SJCRH30 (cell line): ENCODE results near the gene PTPRM. TPM values are rescaled to one million over a fixed set of nuclear protein-coding genes. Genes with fewer than 3 reads are reported as not detected.
A peak's percentile ranks its signal among the peaks of the same experiment; 100 is the strongest.

Experiments used
- DNase-seq, 2 experiments: peaks; one replicate each; pipeline ENCODE4 v3.0.0-alpha.2; 2015 to 2020
- H3K27ac ChIP-seq: fragments of 250-450 bp; sonication (Bioruptor Pico); 2 replicates; pipeline ENCODE4 v1.5.1; 2020; ENCODE audit warnings: mild to moderate bottlenecking, moderate library complexity
- H3K27me3 ChIP-seq: fragments of 250-450 bp; sonication (Bioruptor Pico); 2 replicates; pipeline ENCODE4 v1.5.1; 2020; ENCODE audit warnings: mild to moderate bottlenecking, moderate library complexity
- H3K36me3 ChIP-seq: fragments of 250-450 bp; sonication (Bioruptor Pico); 2 replicates; pipeline ENCODE4 v1.5.1; 2020; ENCODE audit warnings: mild to moderate bottlenecking, moderate library complexity
- H3K4me1 ChIP-seq: fragments of 250-450 bp; sonication (Bioruptor Pico); 2 replicates; pipeline ENCODE4 v1.5.1; 2020; ENCODE audit warnings: mild to moderate bottlenecking, moderate library complexity
- H3K4me3 ChIP-seq: fragments of 250-450 bp; sonication (Bioruptor Pico); 2 replicates; pipeline ENCODE4 v1.5.1; 2020; ENCODE audit warnings: mild to moderate bottlenecking, moderate library complexity
- H3K9me3 ChIP-seq: fragments of 250-450 bp; sonication (Bioruptor Pico); replicated peaks from 2 replicates; pipeline ENCODE4 v1.5.1; 2020; ENCODE audit warnings: mild to moderate bottlenecking, moderate library complexity
- total RNA-seq: library from RNA; depleted of rRNA; stranded (reverse); fragments of >200 nt; shearing (Covaris generic); gene quantifications from 2 replicates; pipeline ENCODE4 v1.2.3, GENCODE V29; 2014

The PTPRM gene
- total RNA-seq, 1 experiment from 2014 or later, result 10.1 TPM

- no peak for DNase-seq
- Histone ChIP-seq H3K4me3 (no peak overlapping the region), H3K27ac (no peak overlapping the region), H3K9me3 (no peaks in the 10 kb centered on the region), H3K36me3 (no peaks in the 10 kb centered on the region), H3K27me3 (no peaks in the 10 kb centered on the region), H3K4me1 (no peaks in the 10 kb centered on the region)
These were observed 303.7 kb downstream of the PTPRM start for GRCh38 chr18:7870855-7871254.

- no peaks in the 10 kb centered on the region for H3K4me1 ChIP-seq
- H3K9me3 ChIP-seq, result no peaks in the 10 kb centered on the region
- no peaks in the 10 kb centered on the region for H3K36me3 ChIP-seq
- no peak for DNase-seq
- no peak overlapping the region for H3K4me3 ChIP-seq
- H3K27ac ChIP-seq, result no peak overlapping the region
- no peaks in the 10 kb centered on the region for H3K27me3 ChIP-seq
These were observed 304.7 kb downstream of the PTPRM start for GRCh38 chr18:7871560-7872456.

- H3K36me3 ChIP-seq, result no peaks in the 10 kb centered on the region
- peak in 1 of 2 experiments; percentile 4 for DNase-seq
- H3K9me3 ChIP-seq, result no peaks in the 10 kb centered on the region
- no peaks in the 10 kb centered on the region for H3K27me3 ChIP-seq
- no peaks in the 10 kb centered on the region for H3K4me1 ChIP-seq
- no peak overlapping the region for H3K27ac ChIP-seq
- H3K4me3 ChIP-seq, result no peak overlapping the region
These were observed 305.5 kb downstream of the PTPRM start for GRCh38 chr18:7872569-7872968.

DNA sequence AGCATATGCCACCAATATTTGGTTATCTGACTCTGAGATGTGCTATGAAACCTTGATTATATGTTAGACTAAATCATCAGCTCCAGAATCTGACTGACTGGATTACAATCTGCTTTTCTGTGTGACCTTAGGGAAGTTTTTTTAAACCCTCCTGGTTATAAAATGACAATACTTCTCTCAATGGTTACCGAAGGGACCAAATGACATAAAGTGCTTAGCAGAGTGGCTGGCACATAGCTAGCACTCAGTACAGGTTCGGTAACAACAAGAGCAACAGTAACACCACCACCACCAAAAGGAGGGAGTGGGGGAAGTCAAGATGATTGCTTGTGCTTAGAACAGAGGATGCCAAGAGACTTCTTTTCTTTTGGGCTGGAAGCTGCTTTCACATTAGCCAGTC, 306.2 kb downstream of the PTPRM start:
- no peak for DNase-seq
- H3K9me3 ChIP-seq, result no peaks in the 10 kb centered on the region
- H3K27ac ChIP-seq, result no peak overlapping the region
- H3K27me3 ChIP-seq, result no peaks in the 10 kb centered on the region
- H3K4me3 ChIP-seq, result no peak overlapping the region
- H3K4me1 ChIP-seq, result no peaks in the 10 kb centered on the region
- no peaks in the 10 kb centered on the region for H3K36me3 ChIP-seq

- Histone ChIP-seq H3K27me3 (no peaks in the 10 kb centered on the region), H3K4me1 (no peaks in the 10 kb centered on the region), H3K4me3 (no peak overlapping the region), H3K36me3 (no peaks in the 10 kb centered on the region), H3K9me3 (no peaks in the 10 kb centered on the region), H3K27ac (no peak overlapping the region)
- DNase-seq, result peak in 1 of 2 experiments; percentile 3
These were observed 309.4 kb downstream of the PTPRM start for GRCh38 chr18:7876354-7877104.

- no peak overlapping the region for H3K4me3 ChIP-seq
- no peak for DNase-seq
- H3K36me3 ChIP-seq, result no peaks in the 10 kb centered on the region
- no peak overlapping the region for H3K27ac ChIP-seq
- no peaks in the 10 kb centered on the region for H3K27me3 ChIP-seq
- no peaks in the 10 kb centered on the region for H3K4me1 ChIP-seq
- no peaks in the 10 kb centered on the region for H3K9me3 ChIP-seq
These were observed 310.5 kb downstream of the PTPRM start for GRCh38 chr18:7877609-7878008.

DNA sequence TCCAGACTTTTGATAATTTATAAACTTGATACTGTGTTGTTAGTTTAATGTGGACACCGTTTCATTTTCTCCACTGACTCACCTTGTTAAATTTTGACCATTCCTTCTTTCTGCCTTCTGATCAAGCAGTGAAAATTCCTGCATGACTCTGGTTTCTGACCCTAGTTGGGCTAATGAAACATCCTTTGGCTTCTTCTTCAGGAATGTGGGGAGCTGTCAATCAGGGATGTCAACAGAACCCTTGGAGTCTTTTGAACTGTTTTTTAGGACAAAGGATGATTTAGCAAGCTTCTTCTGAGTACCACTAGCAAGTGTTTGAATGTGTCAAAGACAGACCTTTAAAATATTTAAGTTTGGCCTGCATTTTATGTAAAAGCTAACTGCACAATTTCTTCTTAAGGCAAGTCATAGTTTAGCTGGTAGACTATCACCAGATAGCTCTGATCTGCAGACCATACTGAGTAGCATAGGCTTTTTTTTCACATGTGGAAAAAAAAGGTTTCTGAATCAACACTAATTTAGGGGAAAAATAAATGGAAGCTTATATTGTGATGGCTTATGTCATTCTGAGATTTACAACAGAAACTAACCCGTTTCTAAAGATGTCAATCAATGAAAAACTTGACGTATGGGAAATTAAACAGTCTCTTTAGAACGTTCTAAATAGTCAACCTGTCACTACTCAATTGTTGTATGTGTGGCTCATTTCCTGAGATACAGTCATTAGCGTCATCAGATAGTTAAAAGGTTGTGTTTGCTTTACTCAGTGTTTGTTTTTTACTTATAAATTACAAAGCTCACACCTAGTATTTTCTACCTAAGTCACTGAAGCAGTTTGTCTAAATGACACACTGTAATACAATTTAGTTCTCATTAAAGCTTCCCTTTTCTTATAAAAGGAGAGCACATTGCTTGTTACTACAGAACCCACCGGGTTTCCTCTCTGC, 311.4 kb downstream of the PTPRM start:
- no peaks in the 10 kb centered on the region for H3K27me3 ChIP-seq
- no peaks in the 10 kb centered on the region for H3K9me3 ChIP-seq
- H3K4me1 ChIP-seq, result no peaks in the 10 kb centered on the region
- no peaks in the 10 kb centered on the region for H3K36me3 ChIP-seq
- no peak for DNase-seq
- H3K4me3 ChIP-seq, result no peak overlapping the region
- no peak overlapping the region for H3K27ac ChIP-seq

DNA sequence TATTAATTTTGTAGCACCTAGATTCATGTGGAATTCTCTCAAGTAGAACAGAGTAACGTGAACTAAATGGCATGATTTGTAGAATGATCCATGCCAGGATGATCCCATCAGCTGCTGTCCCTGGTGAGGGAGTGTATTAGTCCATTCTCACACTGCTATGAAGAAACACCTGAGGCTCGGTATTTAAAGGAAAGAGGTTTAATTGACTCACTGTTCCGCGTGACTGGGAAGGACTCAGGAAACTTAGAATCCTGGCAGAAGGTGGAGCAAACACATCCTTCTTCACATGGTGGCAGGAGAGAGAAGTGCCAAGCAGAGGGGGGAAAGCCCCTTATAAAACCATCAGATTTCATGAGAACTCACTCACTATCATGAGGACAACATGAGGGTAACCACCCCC, 312.6 kb downstream of the PTPRM start:
- Histone ChIP-seq H3K4me3 (no peak overlapping the region), H3K9me3 (no peaks in the 10 kb centered on the region), H3K36me3 (no peaks in the 10 kb centered on the region), H3K27ac (no peak overlapping the region), H3K4me1 (no peaks in the 10 kb centered on the region), H3K27me3 (no peaks in the 10 kb centered on the region)
- DNase-seq, result no peak

DNA sequence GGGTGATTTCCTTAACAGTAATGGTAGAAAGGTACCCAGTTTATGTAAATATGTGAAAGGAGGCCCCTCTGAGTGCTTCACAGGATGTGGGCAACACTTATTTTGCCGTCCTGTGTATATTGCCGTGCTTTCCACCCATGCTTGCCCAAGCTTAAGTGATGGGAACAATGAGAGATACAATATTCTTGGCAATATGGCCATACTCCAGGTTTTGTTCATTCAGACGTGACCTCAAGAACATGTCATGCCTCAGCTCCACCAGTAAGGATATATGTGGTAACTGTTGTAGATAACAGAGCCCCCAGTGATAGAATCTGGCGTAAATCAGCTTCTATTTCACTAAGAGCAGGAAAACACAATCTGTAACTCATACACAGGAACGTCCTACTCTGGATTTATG, 318.7 kb downstream of the PTPRM start:
- H3K27ac ChIP-seq, result no peak overlapping the region
- H3K4me1 ChIP-seq, result no peaks in the 10 kb centered on the region
- H3K9me3 ChIP-seq, result no peaks in the 10 kb centered on the region
- H3K36me3 ChIP-seq, result no peaks in the 10 kb centered on the region
- no peak for DNase-seq
- H3K4me3 ChIP-seq, result no peak overlapping the region
- H3K27me3 ChIP-seq, result no peaks in the 10 kb centered on the region

DNA sequence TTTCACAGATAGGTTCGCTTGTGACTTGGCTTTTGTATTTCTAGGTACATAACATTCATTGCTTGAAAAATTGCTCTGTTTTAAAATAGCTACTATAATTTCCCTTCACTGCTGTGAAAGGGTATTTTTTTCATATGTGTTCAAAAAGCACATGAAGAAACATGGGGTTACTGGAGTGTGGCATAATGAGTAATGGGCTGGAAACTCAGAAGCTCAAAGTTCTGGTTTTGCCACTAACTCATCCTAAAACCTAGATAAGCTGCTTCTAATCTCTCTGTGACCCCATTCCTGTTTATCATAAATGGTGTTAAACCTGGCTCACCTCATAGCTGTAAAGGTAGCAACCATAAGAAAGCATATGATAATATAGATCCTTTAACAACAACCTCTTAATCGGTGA, 319.3 kb downstream of the PTPRM start:
- Histone ChIP-seq H3K9me3 (no peaks in the 10 kb centered on the region), H3K4me3 (no peak overlapping the region), H3K27me3 (no peaks in the 10 kb centered on the region), H3K36me3 (no peaks in the 10 kb centered on the region), H3K27ac (no peak overlapping the region), H3K4me1 (no peaks in the 10 kb centered on the region)
- no peak for DNase-seq

- DNase-seq, result no peak
- H3K36me3 ChIP-seq, result no peaks in the 10 kb centered on the region
- no peaks in the 10 kb centered on the region for H3K9me3 ChIP-seq
- H3K4me3 ChIP-seq, result no peak overlapping the region
- H3K27ac ChIP-seq, result no peak overlapping the region
- no peaks in the 10 kb centered on the region for H3K27me3 ChIP-seq
- no peaks in the 10 kb centered on the region for H3K4me1 ChIP-seq
These were observed 322.4 kb downstream of the PTPRM start for GRCh38 chr18:7889515-7889914.

- H3K36me3 ChIP-seq, result no peaks in the 10 kb centered on the region
These were observed 323.0 kb downstream of the PTPRM start for GRCh38 chr18:7890075-7890474.

GRCh38 chr18:7892556-7892955, 325.4 kb downstream of the PTPRM start:
- no peak overlapping the region for H3K4me3 ChIP-seq
- H3K4me1 ChIP-seq, result no peaks in the 10 kb centered on the region
- H3K36me3 ChIP-seq, result no peaks in the 10 kb centered on the region
- no peaks in the 10 kb centered on the region for H3K27me3 ChIP-seq
- no peak overlapping the region for H3K27ac ChIP-seq
- no peaks in the 10 kb centered on the region for H3K9me3 ChIP-seq
- DNase-seq, result no peak

More at GRCh38 chr18:7890075-7890474, 323.0 kb downstream of the PTPRM start:
- no peaks in the 10 kb centered on the region for H3K9me3 ChIP-seq
- no peaks in the 10 kb centered on the region for H3K27me3 ChIP-seq
- no peak overlapping the region for H3K27ac ChIP-seq
- H3K4me1 ChIP-seq, result no peaks in the 10 kb centered on the region
- no peak overlapping the region for H3K4me3 ChIP-seq
- DNase-seq, result no peak

GRCh38 chr18:7894592-7894991, 327.5 kb downstream of the PTPRM start:
- Histone ChIP-seq H3K4me1 (no peaks in the 10 kb centered on the region), H3K27ac (no peak overlapping the region), H3K9me3 (no peaks in the 10 kb centered on the region), H3K36me3 (no peaks in the 10 kb centered on the region), H3K4me3 (no peak overlapping the region), H3K27me3 (no peaks in the 10 kb centered on the region)
- no peak for DNase-seq
